GM21515 (cell line): ENCODE data around the gene RANBP17.

ENCODE experiments used
- ATAC-seq: cut with Tn5 transposase; IDR thresholded peaks from one replicate; pipeline ENCODE4 v1.9.1; 2021; ENCODE audit not compliant: unreplicated experiment

RANBP17 gene

DNA sequence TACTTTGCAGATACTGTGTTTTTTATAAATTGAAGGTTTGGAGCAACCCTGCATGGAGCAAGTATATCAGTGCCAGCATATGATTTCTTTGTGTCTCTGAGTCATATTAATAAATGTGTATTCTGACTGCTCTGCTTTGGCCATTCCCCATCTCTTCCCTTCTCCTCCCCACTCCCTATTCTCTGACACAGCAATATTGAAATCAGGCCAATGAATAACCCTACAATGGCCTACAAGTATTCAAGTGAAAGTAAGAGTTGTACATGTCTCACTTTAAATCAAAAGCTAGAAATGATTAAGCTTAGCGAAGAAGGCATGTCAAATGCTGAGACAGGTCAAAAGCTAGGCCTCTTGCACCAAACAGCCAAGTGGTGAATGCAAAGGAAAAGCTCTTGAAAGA is 365.0 kb downstream of the RANBP17 start:
- ATAC-seq = no peak

DNA sequence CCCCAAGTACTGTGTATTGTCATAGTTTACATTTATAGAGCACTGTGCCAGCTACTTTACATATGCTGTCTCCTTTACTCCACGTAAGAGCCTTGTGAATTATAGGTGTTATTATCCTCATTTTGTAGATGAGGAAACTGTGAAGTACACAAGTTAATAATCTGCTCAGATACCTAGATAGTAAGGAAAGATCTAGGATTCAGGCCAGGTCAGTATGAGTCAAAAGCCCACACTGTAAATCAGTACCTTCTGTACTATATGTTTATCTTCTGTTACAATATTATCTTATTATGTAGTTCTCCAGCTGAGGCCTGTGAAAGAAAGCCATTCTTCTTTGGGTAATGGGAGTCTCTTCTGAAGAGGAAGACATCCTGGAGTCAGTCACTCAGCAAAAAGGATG is 374.8 kb downstream of the RANBP17 start:
- no peak for ATAC-seq

DNA sequence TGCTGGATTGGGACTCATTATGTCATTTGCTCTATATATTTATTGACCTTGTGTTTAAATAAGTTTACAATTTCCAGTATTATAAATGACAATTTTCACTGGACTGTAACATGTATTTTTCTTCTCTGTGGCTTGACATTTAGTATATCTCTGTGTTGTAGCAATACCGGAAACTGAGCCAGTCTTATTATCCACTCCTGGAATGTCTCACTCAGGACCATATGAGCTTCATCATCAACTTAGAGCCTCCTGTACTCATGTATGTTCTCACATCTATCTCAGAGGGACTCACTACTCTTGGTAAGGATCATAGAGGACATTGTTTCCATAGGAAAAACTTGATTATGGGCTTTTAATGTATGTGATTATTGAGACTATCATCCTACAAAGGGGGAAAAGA is 380.7 kb downstream of the RANBP17 start:
- no peak for ATAC-seq

DNA sequence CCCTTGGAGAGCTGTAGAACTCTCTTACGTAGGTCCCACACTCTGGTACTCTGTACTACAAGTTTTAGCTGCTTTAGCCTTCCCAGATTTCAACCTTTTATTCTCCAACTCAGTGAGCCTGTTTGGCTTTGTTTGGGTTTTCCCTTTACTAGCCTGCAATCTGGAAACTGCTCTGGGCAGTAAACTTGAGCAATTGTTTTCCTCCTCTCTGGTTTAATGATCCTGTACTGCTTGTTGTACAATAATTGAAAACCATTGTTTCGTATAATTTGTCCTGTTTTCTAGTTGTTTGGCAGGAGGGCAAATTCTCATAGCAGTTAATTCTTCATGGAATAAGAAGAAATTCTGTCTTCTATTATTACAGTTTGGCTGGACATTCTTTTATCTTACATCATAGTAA is 384.4 kb downstream of the RANBP17 start:
- ATAC-seq = no peak

DNA sequence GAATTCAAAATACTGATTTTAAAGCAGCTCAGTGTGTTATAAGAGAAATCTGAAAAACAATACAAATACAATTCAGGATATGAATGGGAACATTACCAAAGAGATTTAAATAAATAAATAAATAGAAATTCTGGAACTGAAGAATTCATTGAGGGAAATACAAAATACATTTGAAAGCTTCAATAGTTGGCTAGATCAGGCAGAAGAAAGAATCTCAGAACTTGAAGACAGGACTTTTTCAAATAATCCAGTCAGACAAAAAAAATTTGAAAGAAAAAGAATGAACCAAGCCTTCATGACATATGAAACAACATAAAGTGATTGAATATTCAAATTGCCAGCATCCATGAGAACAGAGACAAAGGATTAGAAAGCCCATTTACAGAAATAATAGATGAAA is 387.6 kb downstream of the RANBP17 start:
- no peak for ATAC-seq

DNA sequence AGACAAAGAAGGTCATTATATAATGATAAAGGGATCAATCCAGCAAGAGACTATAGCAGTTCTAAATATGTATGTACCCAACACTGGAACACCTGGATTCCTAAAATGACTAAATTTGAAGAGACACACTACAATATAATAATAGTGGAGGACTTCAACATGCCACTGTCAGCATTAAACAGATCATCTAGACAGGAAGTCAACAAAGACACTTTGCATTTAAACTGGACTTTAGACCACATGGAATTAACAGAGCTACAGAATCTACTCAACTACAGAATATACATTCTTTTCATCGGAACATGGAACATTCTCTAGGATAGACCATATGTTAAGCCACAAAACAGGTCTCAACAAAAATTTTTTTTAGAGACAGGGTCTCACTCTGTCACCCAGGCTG is 388.9 kb downstream of the RANBP17 start:
- ATAC-seq = no peak

- ATAC-seq = no peak
Observed at GRCh38 chr5:171251519-171251918, 389.7 kb downstream of the RANBP17 start.

DNA sequence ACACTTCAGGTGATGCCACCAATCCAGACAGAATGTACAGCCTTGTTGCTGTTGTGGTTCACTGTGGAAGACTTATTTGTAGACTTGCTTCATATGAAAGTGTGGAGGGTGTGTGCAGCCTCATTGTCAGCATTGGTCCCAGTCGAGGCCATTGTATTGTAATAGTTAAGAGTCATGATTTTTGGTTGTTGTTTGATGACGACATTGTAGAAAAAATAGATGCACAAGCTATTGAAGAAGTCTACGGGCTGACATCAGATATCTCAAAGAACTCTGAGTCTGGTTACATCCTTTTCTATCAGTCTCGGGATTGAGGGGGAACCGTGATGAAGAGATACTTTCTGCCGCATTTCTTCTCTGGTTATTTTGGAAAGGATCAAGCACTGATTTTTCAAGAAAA is 390.9 kb downstream of the RANBP17 start:
- ATAC-seq = no peak

DNA sequence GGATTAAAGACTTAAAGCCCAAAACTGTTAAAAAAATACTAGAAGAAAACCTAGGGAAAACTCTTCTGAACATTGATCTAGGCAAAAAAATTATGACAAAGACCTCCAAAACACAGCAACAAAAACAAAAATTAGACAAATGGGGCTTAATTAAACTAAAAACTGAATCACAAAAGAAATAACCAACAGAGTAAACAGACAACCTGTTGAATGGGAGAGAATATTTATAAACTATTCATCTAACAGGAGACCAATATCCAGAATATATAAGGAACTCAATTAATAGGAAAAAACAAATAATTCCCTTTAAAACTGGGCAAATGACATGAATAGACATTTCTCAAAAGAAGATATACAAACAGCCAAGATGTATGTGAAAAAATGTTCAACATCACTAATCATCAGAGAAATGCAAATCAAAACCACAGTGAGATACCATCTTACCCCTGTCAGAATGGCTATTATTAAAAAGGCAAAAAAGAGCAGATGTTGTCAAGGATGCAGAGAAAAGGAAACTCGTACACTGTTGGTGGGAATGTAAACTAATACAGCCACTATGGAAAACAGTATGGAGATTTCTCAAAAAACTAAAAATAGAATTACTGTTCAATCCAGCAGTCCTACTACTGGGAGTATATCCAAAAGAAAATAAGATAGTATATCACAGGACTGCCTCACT is 397.1 kb downstream of the RANBP17 start:
- ATAC-seq = no peak

DNA sequence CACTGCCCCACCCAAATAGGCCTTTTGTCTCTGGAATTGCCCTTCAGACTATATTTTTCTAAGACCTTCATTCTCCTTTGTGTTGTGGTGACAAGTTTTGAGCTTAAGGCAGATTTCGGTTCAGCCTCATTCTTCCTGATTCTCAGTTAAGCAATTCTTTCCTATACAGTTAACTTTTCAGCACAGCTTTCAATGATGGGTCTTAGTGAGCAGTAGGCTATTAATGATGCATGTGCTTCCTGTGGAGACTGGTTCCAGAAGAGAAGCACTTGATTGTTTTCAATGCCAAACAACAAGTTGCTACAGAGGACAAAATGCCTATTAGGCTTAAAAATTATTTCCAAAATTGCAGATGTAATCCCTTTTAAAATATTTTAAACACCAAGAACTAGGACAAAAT is 399.5 kb downstream of the RANBP17 start:
- ATAC-seq = no peak

- no peak for ATAC-seq
Observed at GRCh38 chr5:171261904-171262303, 400.1 kb downstream of the RANBP17 start.

DNA sequence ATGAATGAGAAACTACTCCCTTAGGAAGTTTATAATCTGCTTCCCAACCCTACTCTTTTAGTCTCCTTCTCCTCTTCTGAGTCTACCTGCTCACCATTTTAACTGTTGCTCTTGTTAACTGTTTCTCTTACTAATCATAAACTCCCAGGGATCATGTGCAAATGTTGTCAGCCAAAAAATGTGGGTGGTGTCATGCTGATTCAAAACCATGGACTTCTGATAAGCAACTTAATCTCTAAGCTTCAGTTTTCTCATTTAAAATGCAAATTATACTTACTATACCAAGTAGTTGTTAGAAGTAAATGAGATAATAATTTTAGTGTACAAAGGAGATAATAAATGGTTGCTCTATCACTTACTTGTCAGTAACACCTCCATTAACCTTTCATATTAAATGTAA is 401.4 kb downstream of the RANBP17 start:
- no peak for ATAC-seq

GRCh38 chr5:171264843-171265242 is 403.0 kb downstream of the RANBP17 start:
- no peak for ATAC-seq

GRCh38 chr5:171268700-171269620 is 407.1 kb downstream of the RANBP17 start:
- no peak for ATAC-seq

DNA sequence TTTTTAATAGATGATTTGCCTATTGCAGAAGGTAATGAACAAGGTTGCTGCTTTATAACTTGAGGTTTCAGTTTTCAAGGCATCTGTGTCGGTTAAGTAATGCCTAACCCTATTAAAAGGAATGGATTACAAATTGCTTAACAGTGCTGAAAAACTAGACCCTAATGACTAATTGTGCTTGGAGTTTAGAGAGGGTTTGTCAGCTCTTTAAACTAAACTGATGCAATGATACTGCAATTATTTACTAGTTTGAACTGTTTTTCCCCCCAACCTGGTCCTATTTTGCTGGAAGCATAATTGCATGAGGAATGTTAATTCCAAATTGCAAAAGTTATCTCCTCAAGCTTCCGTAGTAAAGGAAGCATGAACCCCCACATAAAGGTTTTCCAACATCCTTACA is 407.9 kb downstream of the RANBP17 start:
- no peak for ATAC-seq

DNA sequence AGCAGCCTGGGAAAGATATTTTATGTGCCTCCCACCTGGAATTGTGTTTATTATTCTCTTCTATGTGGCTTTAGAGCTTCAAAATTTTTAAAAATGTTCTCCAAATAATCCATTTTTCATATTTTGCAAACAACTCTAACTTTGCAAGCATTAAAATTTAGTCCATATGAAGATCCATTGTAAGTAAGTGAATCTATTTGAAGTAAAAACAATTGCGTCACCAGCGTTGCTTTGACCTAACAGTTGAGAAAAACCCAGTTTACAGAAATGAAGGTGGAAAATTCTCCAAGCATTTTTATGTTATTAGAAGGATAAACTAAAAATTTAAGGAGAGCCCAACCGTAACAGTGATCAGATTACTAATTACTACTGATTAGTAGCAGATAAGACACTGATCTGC is 408.3 kb downstream of the RANBP17 start:
- ATAC-seq = no peak

DNA sequence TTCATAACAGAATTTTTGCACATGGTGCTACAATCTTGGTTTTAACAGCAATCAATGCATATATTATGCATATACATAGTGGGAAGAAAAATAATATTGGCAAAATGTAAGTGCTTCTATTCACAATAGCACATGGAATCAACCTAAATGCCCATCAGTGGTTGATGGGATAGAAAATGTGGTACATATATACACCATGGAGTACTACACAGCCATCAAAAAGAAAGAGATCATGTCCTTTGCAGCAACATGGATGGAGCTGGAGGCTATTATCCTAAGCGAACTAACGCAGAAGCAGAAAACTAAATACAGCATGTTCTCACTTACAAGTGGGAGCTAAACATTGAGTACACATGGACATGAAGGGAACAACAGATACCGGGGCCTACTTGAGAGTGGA is 410.0 kb downstream of the RANBP17 start:
- ATAC-seq = no peak

DNA sequence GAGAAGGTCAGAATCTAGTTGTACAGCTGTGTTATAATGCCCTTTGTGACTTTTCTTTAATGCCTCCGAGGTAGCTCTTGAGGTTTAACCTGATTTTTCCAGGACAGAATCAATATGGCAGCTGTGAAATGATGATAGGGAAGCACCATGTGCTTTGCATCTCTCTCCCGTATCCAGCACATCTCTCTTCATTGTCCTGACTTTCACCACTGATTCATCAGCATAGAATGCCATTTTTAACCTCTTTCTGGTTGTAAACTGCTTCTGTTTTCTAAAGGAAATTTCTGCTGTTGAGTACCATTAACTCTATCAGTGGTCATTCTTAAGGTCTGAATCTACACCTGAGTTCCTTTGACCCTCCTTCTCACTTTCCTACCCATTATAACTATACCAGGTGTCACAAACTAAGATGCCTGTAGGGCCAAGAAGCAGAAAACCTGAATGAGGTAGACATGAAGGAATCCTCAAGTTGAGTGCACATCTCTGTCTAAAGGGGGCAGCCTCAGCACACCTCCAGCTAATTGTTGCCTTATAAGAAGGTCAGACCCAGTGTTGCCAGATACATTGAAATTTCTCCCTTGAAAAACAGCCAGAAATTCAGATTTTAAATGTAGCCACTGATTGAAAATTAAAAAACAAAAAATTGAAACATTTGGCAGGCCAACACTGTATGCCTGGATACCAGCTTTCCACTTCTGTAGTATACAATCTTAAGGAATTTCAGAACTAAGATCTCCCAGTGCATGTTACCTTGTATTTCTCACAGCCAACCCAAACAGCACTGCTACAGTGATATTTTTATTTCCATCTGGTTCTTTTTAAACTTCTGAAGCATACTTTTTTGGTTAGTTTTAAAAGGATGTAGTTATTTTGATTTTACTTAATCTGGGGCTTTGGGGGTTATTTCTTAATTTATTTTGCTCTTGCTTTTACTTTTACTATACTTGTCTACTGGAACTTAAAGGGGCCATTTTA is 411.5 kb downstream of the RANBP17 start:
- ATAC-seq = no peak

DNA sequence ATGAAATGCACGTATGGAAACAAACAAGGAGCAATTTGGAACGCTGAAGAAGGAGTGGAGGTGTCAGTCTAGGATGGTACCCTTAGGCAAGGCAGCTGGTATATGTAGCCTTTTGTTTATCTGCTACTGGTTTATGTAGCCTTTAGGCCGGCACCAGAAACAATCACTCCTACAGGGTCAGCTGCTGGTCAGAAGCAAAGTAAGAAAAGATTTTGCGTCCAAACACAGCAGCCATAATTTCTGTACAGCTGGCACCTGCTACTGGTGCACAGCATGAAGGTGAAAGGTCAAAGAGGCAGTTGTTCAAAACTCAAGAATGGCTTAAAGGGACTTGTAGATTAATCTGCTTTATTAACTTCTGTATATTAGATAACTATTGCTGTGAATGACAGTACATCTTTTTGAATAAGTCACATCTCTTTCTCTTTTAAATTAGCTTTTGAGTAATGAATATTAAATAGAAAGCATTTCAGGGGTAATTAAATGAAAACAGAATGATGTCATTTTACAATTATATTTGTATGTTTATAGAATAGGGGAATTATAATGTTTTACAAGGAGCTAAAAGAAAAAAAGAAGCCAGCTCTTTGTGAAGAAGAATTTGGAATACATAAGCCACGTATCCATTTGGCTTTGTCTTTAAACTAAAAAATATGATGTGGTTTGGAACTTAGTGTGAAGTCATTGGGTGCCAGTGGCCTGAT is 414.2 kb downstream of the RANBP17 start:
- no peak for ATAC-seq

DNA sequence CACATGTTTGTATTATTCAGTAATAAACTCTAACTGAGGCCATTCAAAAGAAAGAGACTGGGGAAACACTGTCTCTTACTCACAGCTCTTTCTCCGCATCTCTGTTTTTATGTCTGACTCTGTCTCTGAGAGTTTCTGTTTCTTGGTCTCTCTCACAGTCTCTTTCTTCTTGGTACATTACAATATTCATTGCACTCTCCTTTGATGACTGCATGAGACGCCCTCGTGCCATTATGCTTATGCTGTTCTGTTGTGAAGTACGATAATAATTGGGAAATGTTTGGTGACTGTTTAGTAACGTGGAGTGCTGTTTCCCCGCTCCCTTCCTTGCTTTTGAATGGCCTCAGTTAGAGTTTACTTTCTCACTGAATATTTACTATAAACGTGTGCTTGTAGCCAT is 421.9 kb downstream of the RANBP17 start:
- no peak for ATAC-seq

GRCh38 chr5:171285465-171285864 is 423.6 kb downstream of the RANBP17 start:
- ATAC-seq = no peak
